OCI-LY1 (cell line): ENCODE measurements around the gene KIFAP3.

Experiments used
- H2AFZ ChIP-seq: fragments of 200-600 bp; sonication (generic), shearing (Covaris generic); 2 replicates; pipeline ENCODE4 v1.6.0; 2014; ENCODE audit warnings: antibody characterized with exemption, mild to moderate bottlenecking, low read length
- H3F3A ChIP-seq: fragments of 200-600 bp; sonication (generic), shearing (Covaris generic); 2 replicates; pipeline ENCODE4 v1.6.0; 2014; ENCODE audit warnings: mild to moderate bottlenecking, antibody characterized with exemption, low read length, moderate library complexity; ENCODE audit not compliant: insufficient read depth
- H3K27ac ChIP-seq: fragments of 200-600 bp; sonication (generic); 2 replicates; pipeline ENCODE4 v1.5.1; 2014; ENCODE audit warnings: low read length, mixed run types, mild to moderate bottlenecking, low read depth; ENCODE audit not compliant: poor library complexity, severe bottlenecking
- H3K27me3 ChIP-seq: fragments of 200-600 bp; sonication (generic); 2 replicates; pipeline ENCODE4 v1.6.0; 2014; ENCODE audit warnings: antibody characterized with exemption, mild to moderate bottlenecking, low read length, moderate library complexity; ENCODE audit not compliant: insufficient read depth
- H3K36me3 ChIP-seq: fragments of 200-600 bp; sonication (generic); 2 replicates; pipeline ENCODE4 v1.6.1; 2014; ENCODE audit warnings: mild to moderate bottlenecking, antibody characterized with exemption, low read length, moderate library complexity, mixed read lengths; ENCODE audit not compliant: insufficient read depth
- H3K4me1 ChIP-seq: fragments of 200-600 bp; sonication (generic); 2 replicates; pipeline ENCODE4 v1.5.1; 2014; ENCODE audit warnings: mild to moderate bottlenecking, low read length, moderate library complexity; ENCODE audit not compliant: insufficient read depth, severe bottlenecking
- H3K4me2 ChIP-seq: fragments of 200-600 bp; sonication (generic), shearing (Covaris generic); 2 replicates; pipeline ENCODE4 v1.6.1; 2014; ENCODE audit warnings: low read length
- H3K4me3 ChIP-seq: fragments of 200-600 bp; sonication (generic); 2 replicates; pipeline ENCODE4 v1.5.1; 2014; ENCODE audit warnings: low read length, low read depth, mild to moderate bottlenecking, mixed read lengths; ENCODE audit not compliant: poor library complexity, severe bottlenecking
- H3K79me2 ChIP-seq: fragments of 200-600 bp; shearing (Covaris generic); 2 replicates; pipeline ENCODE4 v1.6.1; 2016; ENCODE audit warnings: mixed run types, low read length, mixed read lengths; ENCODE audit not compliant: insufficient read depth
- H3K9ac ChIP-seq: fragments of 200-600 bp; sonication (generic), shearing (Covaris generic); 2 replicates; pipeline ENCODE4 v1.6.1; 2014; ENCODE audit warnings: mild to moderate bottlenecking, low read length, mixed read lengths
- H3K9me2 ChIP-seq: fragments of 200-600 bp; sonication (generic), shearing (Covaris generic); 2 replicates; pipeline ENCODE4 v1.6.1; 2014; ENCODE audit warnings: low read depth, mild to moderate bottlenecking, low read length, mixed read lengths
- H3K9me3 ChIP-seq: fragments of 200-600 bp; shearing (Covaris generic); 2 replicates; pipeline ENCODE4 v1.6.1; 2014; ENCODE audit warnings: low read length, mixed read lengths
- H4K20me1 ChIP-seq: fragments of 200-600 bp; sonication (generic), shearing (Covaris generic); 2 replicates; pipeline ENCODE4 v1.6.0; 2016; ENCODE audit warnings: mild to moderate bottlenecking, low read length; ENCODE audit not compliant: insufficient read depth
- EZH2 ChIP-seq: fragments of 200-600 bp; sonication (generic), shearing (Covaris generic); IDR thresholded peaks from 2 replicates; pipeline ENCODE4 v1.8.0; 2017; ENCODE audit warnings: borderline replicate concordance, mixed run types, mild to moderate bottlenecking, antibody characterized with exemption, low read length, moderate library complexity, mixed read lengths
- TF ChIP-seq, protein P1 (sequence below): fragments of 200-600 bp; sonication (generic), shearing (Covaris generic); IDR thresholded peaks from 2 replicates; pipeline ENCODE4 v1.5.1; 2017; ENCODE audit warnings: mild to moderate bottlenecking, antibody characterized with exemption, low read length, moderate library complexity, mixed read lengths

The KIFAP3 gene

GRCh38 chr1:169900571-169900970, 173.9 kb downstream of the KIFAP3 start:
- no peaks in the 10 kb centered on the region for H3K9me2 ChIP-seq
- H3K79me2 ChIP-seq: no peaks in the 10 kb centered on the region
- TF ChIP-seq EZH2: no peak
- TF ChIP-seq, protein P1, sequence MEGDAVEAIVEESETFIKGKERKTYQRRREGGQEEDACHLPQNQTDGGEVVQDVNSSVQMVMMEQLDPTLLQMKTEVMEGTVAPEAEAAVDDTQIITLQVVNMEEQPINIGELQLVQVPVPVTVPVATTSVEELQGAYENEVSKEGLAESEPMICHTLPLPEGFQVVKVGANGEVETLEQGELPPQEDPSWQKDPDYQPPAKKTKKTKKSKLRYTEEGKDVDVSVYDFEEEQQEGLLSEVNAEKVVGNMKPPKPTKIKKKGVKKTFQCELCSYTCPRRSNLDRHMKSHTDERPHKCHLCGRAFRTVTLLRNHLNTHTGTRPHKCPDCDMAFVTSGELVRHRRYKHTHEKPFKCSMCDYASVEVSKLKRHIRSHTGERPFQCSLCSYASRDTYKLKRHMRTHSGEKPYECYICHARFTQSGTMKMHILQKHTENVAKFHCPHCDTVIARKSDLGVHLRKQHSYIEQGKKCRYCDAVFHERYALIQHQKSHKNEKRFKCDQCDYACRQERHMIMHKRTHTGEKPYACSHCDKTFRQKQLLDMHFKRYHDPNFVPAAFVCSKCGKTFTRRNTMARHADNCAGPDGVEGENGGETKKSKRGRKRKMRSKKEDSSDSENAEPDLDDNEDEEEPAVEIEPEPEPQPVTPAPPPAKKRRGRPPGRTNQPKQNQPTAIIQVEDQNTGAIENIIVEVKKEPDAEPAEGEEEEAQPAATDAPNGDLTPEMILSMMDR: no peak
- H3K9me3 ChIP-seq: no peaks in the 10 kb centered on the region
- H3K9ac ChIP-seq: no peak overlapping the region
- H2AFZ ChIP-seq: no peak overlapping the region
- no peaks in the 10 kb centered on the region for H4K20me1 ChIP-seq
- no peak overlapping the region for H3K4me3 ChIP-seq
- H3K36me3 ChIP-seq: no peaks in the 10 kb centered on the region
- no peaks in the 10 kb centered on the region for H3K4me1 ChIP-seq
- H3F3A ChIP-seq: no peaks in the 10 kb centered on the region
- H3K4me2 ChIP-seq: no peak overlapping the region
- no peak overlapping the region for H3K27ac ChIP-seq
- peaks cover 8% of the 10 kb centered on the region; the same call in 1 of the 2 replicates for H3K27me3 ChIP-seq

DNA sequence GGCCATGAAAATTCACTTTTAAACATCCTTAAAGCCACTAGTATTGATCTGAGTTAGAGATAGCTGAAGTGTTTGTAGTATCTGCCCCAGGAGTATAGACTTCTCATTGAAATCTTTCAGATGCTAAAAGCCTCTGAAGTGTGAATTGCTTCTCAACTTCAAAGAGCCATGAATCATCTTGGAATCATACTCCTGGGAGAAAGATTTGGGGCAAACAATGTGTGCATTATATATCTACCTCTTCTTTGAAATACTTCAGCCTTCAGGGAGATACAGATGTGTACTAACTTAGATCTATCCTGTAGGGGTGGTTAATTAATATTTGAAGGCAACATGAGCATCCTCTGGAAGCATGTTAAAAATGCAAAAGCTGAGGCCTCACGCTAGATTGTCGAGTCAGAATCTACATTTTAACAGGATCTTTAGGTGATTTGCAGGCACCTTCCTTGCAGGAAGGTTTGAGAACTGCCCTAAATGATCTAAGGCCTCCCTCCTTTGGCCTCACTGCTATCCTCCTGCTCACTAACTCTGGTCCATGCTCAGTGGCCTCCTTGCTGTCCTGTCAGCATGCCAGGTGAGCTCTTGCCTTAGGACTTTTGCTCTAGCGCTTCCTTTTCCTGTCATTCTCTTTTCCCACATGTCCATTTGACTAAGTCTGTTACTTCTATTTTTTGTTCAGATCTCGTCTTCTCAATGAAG, 174.8 kb downstream of the KIFAP3 start:
- Histone ChIP-seq H4K20me1 (no peaks in the 10 kb centered on the region), H3F3A (no peaks in the 10 kb centered on the region), H2AFZ (no peak overlapping the region), H3K9me3 (no peaks in the 10 kb centered on the region), H3K9ac (no peak overlapping the region), H3K4me3 (no peak overlapping the region), H3K27me3 (peaks cover 8% of the 10 kb centered on the region; the same call in 1 of the 2 replicates), H3K4me2 (no peak overlapping the region), H3K79me2 (no peaks in the 10 kb centered on the region), H3K27ac (no peak overlapping the region), H3K36me3 (no peaks in the 10 kb centered on the region), H3K9me2 (no peaks in the 10 kb centered on the region), H3K4me1 (peaks cover 2% of the 10 kb centered on the region)
- no peak for TF ChIP-seq EZH2
- TF ChIP-seq, protein P1: no peak

DNA sequence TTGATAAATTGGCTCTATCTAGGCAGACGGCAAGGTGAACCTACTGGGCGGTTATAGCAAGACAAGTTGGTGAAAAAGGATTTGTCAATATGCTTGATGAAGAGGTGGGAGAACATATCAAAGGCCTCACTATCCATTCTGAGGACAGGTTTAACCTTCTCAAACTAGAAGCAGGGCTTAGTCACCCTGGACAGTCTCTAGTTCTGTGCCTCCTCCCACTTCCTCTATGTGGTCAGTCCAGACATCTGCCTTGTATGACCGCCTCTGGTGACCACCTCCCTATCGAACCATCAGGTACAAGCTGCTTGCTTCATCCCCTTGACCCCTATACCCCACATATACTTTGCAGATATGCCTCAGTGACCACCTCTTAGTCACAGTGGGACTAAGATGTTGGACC, 178.5 kb downstream of the KIFAP3 start:
- H4K20me1 ChIP-seq: no peaks in the 10 kb centered on the region
- H3K9me2 ChIP-seq: no peaks in the 10 kb centered on the region
- no peaks in the 10 kb centered on the region for H3K9me3 ChIP-seq
- 0 out of 2 replicates have a peak, but pooled peaks cover 5% of the 10 kb centered on the region for H3K27me3 ChIP-seq
- H2AFZ ChIP-seq: no peak overlapping the region
- H3K4me3 ChIP-seq: no peak overlapping the region
- H3K4me1 ChIP-seq: peaks cover 24% of the 10 kb centered on the region
- H3K79me2 ChIP-seq: peaks cover 10% of the 10 kb centered on the region
- H3K36me3 ChIP-seq: no peaks in the 10 kb centered on the region
- TF ChIP-seq EZH2: no peak
- TF ChIP-seq, protein P1: no peak
- H3K27ac ChIP-seq: no peak overlapping the region
- no peak overlapping the region for H3K4me2 ChIP-seq
- no peaks in the 10 kb centered on the region for H3F3A ChIP-seq
- no peak overlapping the region for H3K9ac ChIP-seq
